ENCODE data around the gene ATP6V0B. TPM values are rescaled to one million over a fixed set of nuclear protein-coding genes. Genes with fewer than 3 reads are reported as not detected.
A peak's percentile ranks its signal among the peaks of the same experiment; 100 is the strongest.

The ATP6V0B gene
- total and polyA plus RNA-seq, 2 of the 8 experiments (the other 6 are each of a cell fraction or from before 2014, with no cell fraction given) = 105 to 308 TPM

DNA sequence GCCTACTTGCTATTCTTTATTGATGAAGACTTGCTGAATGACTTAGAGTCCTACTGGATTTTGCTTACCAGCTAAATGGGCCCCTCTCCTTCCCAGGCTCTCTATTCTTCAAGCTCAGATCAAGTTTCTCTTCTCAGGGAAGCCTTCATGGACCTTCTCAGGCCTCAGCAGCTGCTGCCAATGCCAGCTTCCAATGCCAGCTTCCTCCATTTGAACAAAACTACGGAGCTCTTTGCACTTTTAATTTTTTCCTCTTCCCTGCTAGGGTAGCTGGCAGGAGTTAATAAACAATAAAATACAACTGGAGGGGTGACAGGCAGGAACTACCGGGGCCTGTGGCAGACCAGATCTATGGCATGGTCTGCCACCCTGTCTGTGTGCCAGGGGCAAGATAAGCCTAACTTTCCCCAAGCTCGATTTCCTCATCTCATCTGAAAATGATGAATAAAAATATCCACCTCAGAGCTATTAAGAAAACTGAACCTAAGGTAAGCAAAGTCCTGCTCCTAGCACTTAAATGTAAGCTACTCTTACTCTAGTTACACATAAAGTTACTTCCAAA is 29.0 kb upstream of the ATP6V0B start:
- ChIA-PET CTCF (ENCODE audit: partially characterized antibody) (interaction anchor here (0.8 to 10.8 kb wide), 20 partner anchors 10 to 240 kb away, joined by 3 to 151 read pairs (median 4); partner anchors contain the start of genes ARTN and DPH2), POLR2A (ENCODE audit: partially characterized antibody) (interaction anchor here (0.6 to 6.8 kb wide), 10 partner anchors 10 to 182 kb away, joined by 3 to 29 read pairs (median 4); partner anchors contain the start of genes ATP6V0B, CCDC24, DPH2 and SLC6A9)
- no peak overlapping the region for H2AK5ac ChIP-seq (ENCODE audit: low read depth, low read length)
- H2BK15ac ChIP-seq (ENCODE audit: low read length) = no peak overlapping the region
- TF ChIP-seq RNF2 (IDR thresholded peaks at IDR 0.05; ENCODE audit: borderline replicate concordance, low read depth, low read length, missing control alignments, poor library complexity, severe bottlenecking) = no peak
- TF ChIP-seq CEBPB (IDR thresholded peaks at IDR 0.05; ENCODE audit: low read depth, low read length) = peak; percentile 61
- no peak for TF ChIP-seq FOSL1 (IDR thresholded peaks at IDR 0.05; ENCODE audit: insufficient read depth, low read depth, low read length)
- TF ChIP-seq, protein P1, sequence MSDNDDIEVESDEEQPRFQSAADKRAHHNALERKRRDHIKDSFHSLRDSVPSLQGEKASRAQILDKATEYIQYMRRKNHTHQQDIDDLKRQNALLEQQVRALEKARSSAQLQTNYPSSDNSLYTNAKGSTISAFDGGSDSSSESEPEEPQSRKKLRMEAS (IDR thresholded peaks at IDR 0.05) = no peak
- no peak for TF ChIP-seq MAFK (IDR thresholded peaks at IDR 0.05; ENCODE audit: low read depth, low read length)
- TF ChIP-seq ZNF274 (IDR thresholded peaks at IDR 0.05; ENCODE audit: borderline replicate concordance, extremely low read depth, low read length) = no peak
- no peak overlapping the region for H2BK5ac ChIP-seq (ENCODE audit: low read depth, low read length)
- no peaks in the 10 kb centered on the region for H3K79me2 ChIP-seq (ENCODE audit: control insufficient read depth in 1 of 2, insufficient read depth in 2 of 2, low read length in 2 of 2)
- H3K18ac ChIP-seq (ENCODE audit: extremely low read depth, low read length) = no peak overlapping the region
- no peak overlapping the region for H4K91ac ChIP-seq (replicated peaks; ENCODE audit: insufficient read length, low read length)
- H3K9ac ChIP-seq (replicated peaks in 1 of 4; ENCODE audit: extremely low read depth in 1 of 4, low read depth in 3 of 4, low read length in 3 of 4) = no peak overlapping the region
- no peak overlapping the region for H2AFZ ChIP-seq (ENCODE audit: low read length)
- H3K4me2 ChIP-seq (ENCODE audit: insufficient read depth in 1 of 2, low read depth in 2 of 2, low read length in 2 of 2) = peak overlapping the region; percentile 66 to 98
- H3K36me3 ChIP-seq (ENCODE audit: control insufficient read depth in 2 of 4, insufficient read depth in 4 of 4, low read length in 3 of 4) = no peaks in the 10 kb centered on the region; a peak in 1 of 8 replicates
- H2BK20ac ChIP-seq (ENCODE audit: low read length) = no peak overlapping the region
- no peak overlapping the region for H2BK120ac ChIP-seq (replicated peaks; ENCODE audit: low read depth, low read length)
- H3K27me3 ChIP-seq (replicated peaks in 1 of 4; ENCODE audit: control insufficient read depth in 3 of 4, extremely low read depth in 1 of 4, insufficient read depth in 3 of 4, low read length in 3 of 4) = no peaks in the 10 kb centered on the region; a peak in 1 of 7 replicates
- peaks cover 0 to 4% of the 10 kb centered on the region in 2 experiments for H4K20me1 ChIP-seq (replicated peaks in 1 of 2; ENCODE audit: control insufficient read depth in 1 of 2, insufficient read depth in 2 of 2, low read length in 2 of 2)
- no peak overlapping the region for H4K5ac ChIP-seq (ENCODE audit: insufficient read length, low read depth, low read length)
- H2BK12ac ChIP-seq (ENCODE audit: low read depth, low read length) = no peak overlapping the region
- H4K8ac ChIP-seq (ENCODE audit: extremely low read depth, insufficient read depth, low read length) = no peak overlapping the region
- H3K23ac ChIP-seq (ENCODE audit: insufficient read length) = no peak overlapping the region
- H3K4ac ChIP-seq (replicated peaks; ENCODE audit: insufficient read length, low read depth, low read length) = no peak overlapping the region
- H3K9me3 ChIP-seq (ENCODE audit: insufficient read depth in 2 of 2, low read depth in 1 of 2, low read length in 1 of 2) = no peaks in the 10 kb centered on the region
- H3K27ac ChIP-seq (ENCODE audit: low read depth, low read length) = no peak overlapping the region
- H3K79me1 ChIP-seq (ENCODE audit: low read depth, low read length) = peaks cover 3% of the 10 kb centered on the region; the same call in 1 of the 2 replicates
- peaks cover 0 to 17% (median 4%) of the 10 kb centered on the region in 4 experiments; a peak in 5 of 7 replicates for H3K4me1 ChIP-seq (replicated peaks in 1 of 4; ENCODE audit: control insufficient read depth in 3 of 4, insufficient read depth in 4 of 4, low read length in 3 of 4)
- FAIRE-seq = no peak
- 70% methylated on average over 3 of the region's 3 CpGs; no CpG with 5 or more reads in 1 of the 2 experiments for WGBS, 2 experiments (ENCODE audit: extremely low coverage in 1 of 2, insufficient coverage in 1 of 2, insufficient read length in 1 of 2, insufficient replicate concordance in 2 of 2, low coverage in 1 of 2, low lambda C conversion rate in 2 of 2, missing lambda C conversion rate in 1 of 2)
- DNase-seq (ENCODE audit: low read depth in 1 of 2, low spot score in 2 of 2) = no peak
- peaks cover 3% of the 10 kb centered on the region; the same call in 1 of the 2 replicates for H3K23me2 ChIP-seq (ENCODE audit: low read depth, low read length)
- no peak overlapping the region for H3K14ac ChIP-seq (ENCODE audit: insufficient read length)
- peak overlapping the region; percentile 31 to 77 (median 41); a peak in 7 of 8 replicates for H3K4me3 ChIP-seq (ENCODE audit: extremely low read depth in 1 of 4, insufficient read depth in 2 of 4, low read depth in 3 of 4, low read length in 4 of 4)
- H3K56ac ChIP-seq (replicated peaks; ENCODE audit: insufficient read length, low read depth, low read length) = no peak overlapping the region
